Glutamatergic neuron (in vitro differentiated cells): ENCODE measurements around the gene AADAT. TPM values are rescaled to one million over a fixed set of nuclear protein-coding genes. Genes with fewer than 3 reads are reported as not detected.

Source experiments
- DNase-seq: peaks from one replicate; pipeline ENCODE4 v3.0.0; 2022
- H3K27ac Mint-ChIP-seq: one replicate; pipeline ENCODE4 v1.8.0; 2020; ENCODE audit warnings: mild to moderate bottlenecking, mixed read lengths, inconsistent platforms; ENCODE audit not compliant: unreplicated experiment
- H3K27me3 Mint-ChIP-seq: one replicate; pipeline ENCODE4 v1.8.0; 2020; ENCODE audit warnings: mild to moderate bottlenecking, moderate library complexity, mixed read lengths, inconsistent platforms; ENCODE audit not compliant: unreplicated experiment
- H3K36me3 Mint-ChIP-seq: one replicate; pipeline ENCODE4 v1.8.0; 2020; ENCODE audit warnings: mild to moderate bottlenecking, mixed read lengths, inconsistent platforms; ENCODE audit not compliant: unreplicated experiment
- H3K4me1 Mint-ChIP-seq: one replicate; pipeline ENCODE4 v1.8.0; 2020; ENCODE audit warnings: mild to moderate bottlenecking, low read depth, mixed read lengths, inconsistent platforms; ENCODE audit not compliant: unreplicated experiment
- H3K4me3 Mint-ChIP-seq: one replicate; pipeline ENCODE4 v1.8.0; 2020; ENCODE audit warnings: mild to moderate bottlenecking, mixed read lengths, inconsistent platforms; ENCODE audit not compliant: unreplicated experiment
- H3K9me3 Mint-ChIP-seq: one replicate; pipeline ENCODE4 v1.8.0; 2020; ENCODE audit warnings: mild to moderate bottlenecking, moderate library complexity, mixed read lengths, inconsistent platforms; ENCODE audit not compliant: unreplicated experiment
- total RNA-seq: library from RNA; stranded (reverse); fragmentation: NEBNext Ultra II Directional; extraction: Animal tissue kit (Norgen Biotek cat#: 25700); gene quantifications from one replicate; pipeline ENCODE4 v1.2.1, GENCODE V29; 2021; ENCODE audit not compliant: unreplicated experiment
- TF ChIP-seq, protein P1 (sequence below): fragments of 200-600 bp; sonication (generic); IDR thresholded peaks from one replicate; pipeline ENCODE4 v1.5.0; 2021; ENCODE audit not compliant: partially characterized antibody, unreplicated experiment

AADAT gene
- total RNA-seq, 1 donor from 2014 or later = 28.4 TPM

DNA sequence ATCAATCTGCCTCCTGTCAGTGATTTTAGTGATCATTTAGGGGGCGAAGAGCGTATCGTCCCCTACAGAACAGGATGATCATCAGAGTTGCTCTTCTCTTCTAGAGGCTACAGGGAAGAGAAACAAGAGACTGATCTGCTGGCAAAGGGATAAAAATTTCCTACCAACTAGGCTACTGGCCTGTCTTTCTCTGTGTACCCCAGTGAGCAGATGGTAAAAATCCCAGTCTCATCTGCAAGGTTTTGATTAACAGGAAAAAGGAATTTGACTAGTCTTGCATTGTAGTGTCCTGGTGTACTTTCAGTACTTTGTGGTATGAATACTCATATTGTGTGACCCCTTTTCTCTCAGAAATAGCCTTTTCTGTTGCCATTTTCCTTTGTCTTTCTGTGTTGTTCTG, 21.8 kb upstream of the AADAT start:
- Mint-ChIP-seq H3K4me3 (no peak overlapping the region), H3K4me1 (peaks cover 27% of the 10 kb centered on the region), H3K27ac (peak overlapping the region; percentile 45), H3K36me3 (no peaks in the 10 kb centered on the region), H3K27me3 (no peaks in the 10 kb centered on the region), H3K9me3 (peaks cover 2% of the 10 kb centered on the region)
- TF ChIP-seq, protein P1, sequence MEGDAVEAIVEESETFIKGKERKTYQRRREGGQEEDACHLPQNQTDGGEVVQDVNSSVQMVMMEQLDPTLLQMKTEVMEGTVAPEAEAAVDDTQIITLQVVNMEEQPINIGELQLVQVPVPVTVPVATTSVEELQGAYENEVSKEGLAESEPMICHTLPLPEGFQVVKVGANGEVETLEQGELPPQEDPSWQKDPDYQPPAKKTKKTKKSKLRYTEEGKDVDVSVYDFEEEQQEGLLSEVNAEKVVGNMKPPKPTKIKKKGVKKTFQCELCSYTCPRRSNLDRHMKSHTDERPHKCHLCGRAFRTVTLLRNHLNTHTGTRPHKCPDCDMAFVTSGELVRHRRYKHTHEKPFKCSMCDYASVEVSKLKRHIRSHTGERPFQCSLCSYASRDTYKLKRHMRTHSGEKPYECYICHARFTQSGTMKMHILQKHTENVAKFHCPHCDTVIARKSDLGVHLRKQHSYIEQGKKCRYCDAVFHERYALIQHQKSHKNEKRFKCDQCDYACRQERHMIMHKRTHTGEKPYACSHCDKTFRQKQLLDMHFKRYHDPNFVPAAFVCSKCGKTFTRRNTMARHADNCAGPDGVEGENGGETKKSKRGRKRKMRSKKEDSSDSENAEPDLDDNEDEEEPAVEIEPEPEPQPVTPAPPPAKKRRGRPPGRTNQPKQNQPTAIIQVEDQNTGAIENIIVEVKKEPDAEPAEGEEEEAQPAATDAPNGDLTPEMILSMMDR = no peak
- no peak for DNase-seq

DNA sequence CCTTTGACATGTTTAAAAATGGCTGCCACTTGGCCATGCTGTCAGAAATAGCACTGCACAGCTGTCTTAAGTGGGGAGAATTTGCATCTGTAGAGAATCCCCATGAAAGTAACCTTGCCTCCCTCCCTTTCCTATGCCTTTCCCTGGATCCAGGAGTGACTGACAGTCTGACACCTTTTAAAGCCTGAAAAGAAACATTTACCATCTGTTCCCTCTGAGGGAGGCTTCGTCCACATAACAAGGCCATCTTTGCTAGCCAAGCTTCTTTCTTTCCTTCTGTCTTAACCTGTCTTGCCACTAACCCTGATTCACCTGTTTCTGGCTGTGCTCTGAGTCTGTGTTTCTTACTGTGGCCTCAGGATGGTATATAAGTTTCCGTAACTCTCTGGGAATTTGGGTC, 21.3 kb upstream of the AADAT start:
- DNase-seq = no peak
- H3K4me3 Mint-ChIP-seq = no peak overlapping the region
- no peaks in the 10 kb centered on the region for H3K36me3 Mint-ChIP-seq
- H3K4me1 Mint-ChIP-seq = peaks cover 27% of the 10 kb centered on the region
- TF ChIP-seq, protein P1 = no peak
- peaks cover 2% of the 10 kb centered on the region for H3K9me3 Mint-ChIP-seq
- peak overlapping the region; percentile 60 for H3K27ac Mint-ChIP-seq
- H3K27me3 Mint-ChIP-seq = no peaks in the 10 kb centered on the region

DNA sequence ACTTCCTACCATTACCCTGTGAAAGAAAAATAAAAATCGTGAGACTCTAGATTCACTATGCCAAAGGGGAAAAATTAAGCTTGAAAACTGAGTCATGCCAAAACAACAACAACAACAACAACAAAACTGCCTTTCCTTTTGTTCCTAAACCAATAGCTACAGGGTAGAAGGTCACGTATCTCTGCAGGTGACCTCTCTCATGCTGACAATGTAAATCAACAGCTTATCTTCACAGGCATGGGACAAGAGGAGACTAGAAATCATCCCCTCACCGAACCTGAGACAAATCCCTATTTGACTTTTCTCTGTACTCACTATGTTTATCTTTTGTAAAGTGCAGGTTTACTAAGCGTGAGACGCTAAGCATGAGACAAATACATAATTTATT, 20.5 kb upstream of the AADAT start:
- H3K36me3 Mint-ChIP-seq = no peaks in the 10 kb centered on the region
- H3K9me3 Mint-ChIP-seq = peaks cover 2% of the 10 kb centered on the region
- peaks cover 30% of the 10 kb centered on the region for H3K4me1 Mint-ChIP-seq
- no peak for DNase-seq
- TF ChIP-seq, protein P1 = no peak
- no peaks in the 10 kb centered on the region for H3K27me3 Mint-ChIP-seq
- H3K4me3 Mint-ChIP-seq = no peak overlapping the region
- peak overlapping the region; percentile 60 for H3K27ac Mint-ChIP-seq

DNA sequence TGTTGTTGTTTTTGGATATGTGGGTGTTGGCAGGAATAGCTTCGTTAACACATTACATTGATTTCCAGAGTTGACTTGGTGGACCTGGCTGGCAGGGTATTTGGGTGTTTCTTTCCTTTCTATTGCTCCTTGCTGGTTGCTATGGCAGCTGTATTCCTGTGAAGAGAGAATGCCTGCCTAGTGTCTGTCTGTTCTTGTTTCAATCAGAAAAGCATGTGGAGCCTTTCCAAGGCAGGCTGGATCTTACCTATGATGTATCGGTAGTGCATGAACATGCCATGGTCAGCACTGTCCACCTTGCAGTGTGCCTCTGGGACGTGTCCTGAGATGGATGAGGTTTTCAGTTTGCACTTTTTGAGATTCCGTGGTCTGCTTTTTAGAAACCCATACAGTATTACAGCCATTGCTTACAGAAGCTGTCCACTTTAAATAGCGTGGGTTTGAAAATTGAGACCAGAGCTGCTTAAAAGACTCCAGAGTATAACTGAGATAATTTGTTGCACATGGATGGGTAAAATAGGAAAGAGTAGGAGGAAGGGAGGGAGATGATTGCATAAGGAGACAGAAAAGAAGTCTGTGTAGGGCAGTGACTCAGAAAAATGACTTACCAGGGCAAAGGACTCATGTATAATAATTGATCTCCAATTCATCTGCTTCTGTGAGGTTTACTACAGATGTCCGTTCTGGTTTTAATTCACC, 20.0 kb upstream of the AADAT start:
- H3K9me3 Mint-ChIP-seq = peaks cover 2% of the 10 kb centered on the region
- H3K27ac Mint-ChIP-seq = peak overlapping the region; percentile 60
- peaks cover 30% of the 10 kb centered on the region for H3K4me1 Mint-ChIP-seq
- H3K4me3 Mint-ChIP-seq = no peak overlapping the region
- DNase-seq = no peak
- TF ChIP-seq, protein P1 = no peak
- no peaks in the 10 kb centered on the region for H3K27me3 Mint-ChIP-seq
- no peaks in the 10 kb centered on the region for H3K36me3 Mint-ChIP-seq

DNA sequence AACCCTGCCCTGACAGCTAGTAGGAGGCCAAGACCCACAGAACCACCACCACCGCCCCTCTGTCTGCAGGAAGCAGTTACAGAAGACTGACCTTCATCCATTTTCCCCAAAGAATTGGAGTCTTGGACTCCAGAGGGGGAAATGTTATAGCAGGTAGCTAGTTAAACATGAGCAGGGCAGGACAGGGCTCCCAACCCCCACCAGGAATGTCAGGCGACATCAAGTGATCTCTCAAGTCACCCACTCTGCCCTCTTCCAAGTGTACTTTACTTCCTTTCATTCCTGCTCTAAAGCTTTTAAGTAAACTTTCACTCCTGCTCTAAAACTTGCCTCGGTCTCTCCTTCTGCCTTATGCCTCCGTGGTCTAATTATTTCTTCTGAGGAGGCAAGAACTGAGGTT, 17.1 kb upstream of the AADAT start:
- Mint-ChIP-seq H3K4me1 (peaks cover 23% of the 10 kb centered on the region), H3K4me3 (no peak overlapping the region), H3K27ac (no peak overlapping the region), H3K9me3 (peaks cover 2% of the 10 kb centered on the region), H3K27me3 (no peaks in the 10 kb centered on the region), H3K36me3 (no peaks in the 10 kb centered on the region)
- no peak for DNase-seq
- TF ChIP-seq, protein P1 = no peak
